OCI-LY1 (cell line): ENCODE results near the gene PTPN21.

ENCODE experiments used
- CTCF ChIP-seq: fragments of 200-600 bp; sonication (generic), shearing (Covaris generic); IDR thresholded peaks from 2 replicates; pipeline ENCODE4 v1.5.1; 2017; ENCODE audit warnings: mild to moderate bottlenecking, antibody characterized with exemption, low read length, moderate library complexity, mixed read lengths
- EZH2 ChIP-seq: fragments of 200-600 bp; sonication (generic), shearing (Covaris generic); IDR thresholded peaks from 2 replicates; pipeline ENCODE4 v1.8.0; 2017; ENCODE audit warnings: borderline replicate concordance, mixed run types, mild to moderate bottlenecking, antibody characterized with exemption, low read length, moderate library complexity, mixed read lengths

GRCh38 chr14:88426271-88426670 lies 128.5 kb downstream of the PTPN21 start:
- TF ChIP-seq EZH2 = no peak
- TF ChIP-seq CTCF = no peak
